Left ventricle myocardium inferior (tissue), 1 donor: ENCODE results near the gene HLF. TPM values are rescaled to one million over a fixed set of nuclear protein-coding genes. Genes with fewer than 3 reads are reported as not detected.

Experiments
- DNase-seq: peaks from one replicate; pipeline ENCODE4 v3.0.0-alpha.2; 2020
- H3K27ac ChIP-seq: fragments of 200-600 bp; replicated peaks from 2 replicates; pipeline ENCODE4 v1.8.0; 2021
- H3K27me3 ChIP-seq: fragments of 200-600 bp; 2 replicates; pipeline ENCODE4 v1.8.0; 2021; ENCODE audit warnings: low read depth
- H3K36me3 ChIP-seq: fragments of 200-600 bp; 2 replicates; pipeline ENCODE4 v1.8.0; 2021
- H3K4me1 ChIP-seq: fragments of 200-600 bp; 2 replicates; pipeline ENCODE4 v1.8.0; 2021
- H3K4me3 ChIP-seq: fragments of 200-600 bp; 2 replicates; pipeline ENCODE4 v1.8.0; 2021; ENCODE audit warnings: mild to moderate bottlenecking, moderate library complexity
- H3K9me3 ChIP-seq: fragments of 200-600 bp; replicated peaks from 2 replicates; pipeline ENCODE4 v1.8.0; 2021
- CTCF ChIP-seq: fragments of 200-600 bp; IDR thresholded peaks from 2 replicates; pipeline ENCODE4 v1.8.0; 2021; ENCODE audit warnings: antibody characterized with exemption, mild to moderate bottlenecking, borderline replicate concordance
- intact Hi-C: fragments of 100-400 bp; cut with micrococcal nuclease; formaldehyde crosslinking; loops from one replicate; pipeline ENCODE4 v1.11.0; 2022
- total RNA-seq: library from RNA; stranded (reverse); fragmentation: NEBNext Ultra II Directional; extraction: Animal tissue kit (Norgen Biotek cat#: 25700); gene quantifications from one replicate; pipeline ENCODE4 v1.2.1, GENCODE V29; 2021
- donor health status: DM: no; HTN: yes; CAD: no; lungs with severe emphysema.

The HLF gene
- total RNA-seq, 1 donor from 2014 or later = 22.6 TPM

GRCh38 chr17:55266958-55267688 is 2.4 kb downstream of the HLF start:
- no peak for DNase-seq
- no peaks in the 10 kb centered on the region for H3K9me3 ChIP-seq
- no peak for TF ChIP-seq CTCF
- H3K4me3 ChIP-seq = peak overlapping the region; percentile 73
- intact Hi-C loops = no loop called here
- peaks cover 65% of the 10 kb centered on the region for H3K4me1 ChIP-seq
- H3K27me3 ChIP-seq = peaks cover 21% of the 10 kb centered on the region
- peak overlapping the region; percentile 86 for H3K27ac ChIP-seq
- H3K36me3 ChIP-seq = peaks cover 10% of the 10 kb centered on the region

- intact Hi-C loops = no loop called here
- peaks cover 74% of the 10 kb centered on the region for H3K4me1 ChIP-seq
- no peaks in the 10 kb centered on the region for H3K9me3 ChIP-seq
- H3K36me3 ChIP-seq = peaks cover 10% of the 10 kb centered on the region
- DNase-seq = no peak
- TF ChIP-seq CTCF = no peak
- peak overlapping the region; percentile 86 for H3K27ac ChIP-seq
- H3K4me3 ChIP-seq = peak overlapping the region; percentile 73
- peaks cover 14% of the 10 kb centered on the region for H3K27me3 ChIP-seq
Measured at GRCh38 chr17:55267777-55268648, 3.3 kb downstream of the HLF start.

- DNase-seq = no peak
- Histone ChIP-seq H3K27ac (peak overlapping the region; percentile 86), H3K27me3 (peaks cover 6% of the 10 kb centered on the region), H3K36me3 (peaks cover 10% of the 10 kb centered on the region), H3K9me3 (no peaks in the 10 kb centered on the region), H3K4me1 (peaks cover 76% of the 10 kb centered on the region), H3K4me3 (peak overlapping the region; percentile 73)
- intact Hi-C loops = no loop called here
- no peak for TF ChIP-seq CTCF
Measured at GRCh38 chr17:55268649-55269480, 4.1 kb downstream of the HLF start.

- Histone ChIP-seq H3K4me1 (peaks cover 79% of the 10 kb centered on the region), H3K27me3 (no peaks in the 10 kb centered on the region), H3K4me3 (no peak overlapping the region), H3K9me3 (no peaks in the 10 kb centered on the region), H3K27ac (peak overlapping the region; percentile 86), H3K36me3 (peaks cover 10% of the 10 kb centered on the region)
- no peak for TF ChIP-seq CTCF
- intact Hi-C loops = no loop called here
- DNase-seq = no peak
Measured at GRCh38 chr17:55269894-55270293, 5.1 kb downstream of the HLF start.

- Histone ChIP-seq H3K9me3 (no peaks in the 10 kb centered on the region), H3K36me3 (peaks cover 10% of the 10 kb centered on the region), H3K27me3 (no peaks in the 10 kb centered on the region), H3K4me1 (peaks cover 79% of the 10 kb centered on the region), H3K4me3 (no peak overlapping the region), H3K27ac (peak overlapping the region; percentile 96)
- no peak for DNase-seq
- intact Hi-C loops = no loop called here
- no peak for TF ChIP-seq CTCF
Measured at GRCh38 chr17:55271223-55271571, 6.4 kb downstream of the HLF start.
